GM18511 (cell line): ENCODE measurements around the gene NUTM2F.
"Not testable (repeated sequence)": the region's sequence is repeated elsewhere in the genome, so short reads cannot be mapped to it uniquely, and the experiment has no call there.

Experiments used
- ATAC-seq: cut with Tn5 transposase; IDR thresholded peaks from one replicate; pipeline ENCODE4 v1.9.1; 2021; ENCODE audit warnings: mild to moderate bottlenecking, moderate library complexity; ENCODE audit not compliant: unreplicated experiment

Gene NUTM2F

DNA sequence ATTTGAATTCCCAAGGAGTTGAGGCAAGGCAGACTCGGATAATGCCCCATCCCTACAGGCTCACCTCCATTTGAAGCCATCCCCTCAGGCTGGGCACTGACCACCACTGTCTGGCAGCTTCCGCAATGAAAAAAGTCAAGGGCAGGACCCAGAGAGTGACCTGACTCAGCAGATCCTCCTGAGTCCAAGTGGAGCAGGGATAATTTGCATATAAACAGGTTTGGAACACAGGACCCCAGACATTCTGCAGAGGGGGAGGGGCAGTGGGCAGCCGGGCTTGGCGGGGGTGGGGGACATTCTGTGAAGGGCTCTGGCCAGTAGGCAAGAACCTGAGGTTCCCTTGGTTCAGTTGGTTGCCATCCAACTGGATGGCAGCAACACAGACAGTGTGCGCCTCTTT, at the start of gene NUTM2F:
Gene NUTM2F (minus strand): TSS at position 101 of the 400 bp plus-strand sequence. CDS start 21 bp downstream, at position 80.
- not testable (repeated sequence) for ATAC-seq

DNA sequence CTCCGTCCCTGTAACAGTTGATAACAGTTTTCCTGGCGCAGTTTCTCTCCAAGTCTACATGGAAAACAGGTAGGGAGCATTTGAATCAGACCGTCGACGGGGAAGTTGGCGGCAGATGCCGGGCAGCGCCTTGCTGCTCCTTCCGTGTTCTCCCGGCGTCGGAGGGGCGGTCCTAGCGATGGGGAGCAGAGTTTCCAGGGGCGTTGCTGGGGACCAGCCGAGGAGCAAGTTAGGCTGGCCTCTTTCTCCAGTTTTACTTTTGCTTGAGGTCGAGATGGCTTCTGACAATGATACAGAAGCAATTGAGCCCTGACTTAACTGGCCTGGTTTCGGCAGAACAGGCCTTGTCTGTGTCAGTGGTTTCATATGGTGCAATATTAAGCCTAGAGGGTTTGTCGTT, 46.8 kb upstream of the NUTM2F start:
- ATAC-seq = peak; percentile 70

DNA sequence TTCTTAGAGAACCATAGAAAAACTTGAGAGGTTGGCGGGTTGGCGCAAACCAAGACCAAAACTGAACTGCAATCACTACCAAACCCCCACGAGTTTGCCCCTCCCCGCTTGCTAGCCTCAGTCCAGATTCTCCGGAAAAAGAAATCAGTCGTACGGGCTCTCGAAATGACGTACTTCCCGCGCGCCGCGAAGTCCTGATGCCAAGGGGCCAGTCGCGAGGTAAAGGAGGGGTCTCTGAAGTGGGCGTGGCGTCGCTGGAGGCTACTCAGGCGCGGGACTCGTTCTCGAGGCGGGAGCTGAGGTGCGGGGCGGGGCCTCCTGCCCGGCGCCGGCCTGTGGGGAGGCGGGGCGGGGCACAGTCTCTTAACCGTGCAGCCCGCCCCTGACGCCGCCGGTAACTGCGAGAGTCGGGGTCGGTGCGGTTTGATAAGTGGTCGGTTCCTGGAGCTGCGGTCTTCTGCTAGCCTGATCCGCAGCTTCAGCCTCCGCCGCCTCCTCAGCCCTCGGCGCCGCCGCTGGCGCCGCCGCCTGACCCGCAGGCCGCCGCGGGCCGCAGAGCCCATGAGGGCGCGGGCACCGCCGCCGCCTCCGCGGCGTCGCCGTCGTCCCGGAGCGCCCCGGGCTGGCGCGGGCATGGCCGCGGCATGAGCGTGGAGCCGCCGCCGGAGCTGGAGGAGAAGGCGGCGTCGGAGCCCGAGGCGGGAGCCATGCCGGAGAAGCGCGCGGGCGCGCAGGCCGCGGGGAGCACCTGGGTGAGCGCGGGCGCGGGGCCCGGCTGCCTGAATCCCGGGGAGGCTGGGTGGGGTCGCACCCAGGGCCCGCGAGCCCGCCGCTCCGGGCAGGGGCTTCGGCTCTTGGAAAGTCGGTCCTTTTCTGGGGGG, 46.0 kb upstream of the NUTM2F start:
- ATAC-seq = peak; percentile 89

DNA sequence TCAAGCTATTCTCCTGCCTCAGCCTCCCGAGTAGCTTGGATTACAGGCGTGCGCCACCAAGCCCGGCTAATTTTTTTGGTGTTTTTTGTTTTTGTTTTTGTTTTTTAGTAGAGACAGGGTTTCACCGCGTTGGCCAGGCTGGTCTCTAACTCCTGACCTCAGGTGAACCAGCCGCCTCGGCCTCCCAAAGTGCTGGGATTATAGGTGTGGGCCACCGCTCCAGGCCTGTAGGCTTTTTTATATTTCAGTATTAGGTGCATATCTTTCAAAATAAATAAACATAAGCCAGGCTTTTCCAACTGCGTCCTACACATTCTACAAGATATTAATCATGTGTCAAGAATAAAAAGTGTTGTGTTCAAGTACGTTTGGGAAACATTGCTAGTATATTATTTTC, 45.3 kb upstream of the NUTM2F start:
- ATAC-seq = not testable (repeated sequence)

DNA sequence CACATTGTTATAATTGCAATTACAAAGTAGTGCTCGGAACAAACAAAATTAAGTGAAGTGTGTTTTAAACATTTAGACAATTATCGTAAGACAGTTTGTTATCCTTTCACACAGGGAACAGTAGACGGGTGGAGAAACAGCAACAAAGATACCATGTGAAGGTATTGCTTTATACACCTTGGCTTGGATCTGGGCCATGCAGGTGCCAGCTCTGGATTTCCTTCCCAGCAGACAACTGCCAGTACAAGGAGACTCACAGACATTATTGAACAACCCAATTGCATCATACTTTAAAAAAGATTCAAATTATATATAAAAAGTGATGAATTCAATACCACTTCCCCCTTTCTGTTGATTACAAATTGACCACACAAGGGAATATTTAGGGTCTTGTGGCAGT, 41.8 kb upstream of the NUTM2F start:
- ATAC-seq = not testable (repeated sequence)

DNA sequence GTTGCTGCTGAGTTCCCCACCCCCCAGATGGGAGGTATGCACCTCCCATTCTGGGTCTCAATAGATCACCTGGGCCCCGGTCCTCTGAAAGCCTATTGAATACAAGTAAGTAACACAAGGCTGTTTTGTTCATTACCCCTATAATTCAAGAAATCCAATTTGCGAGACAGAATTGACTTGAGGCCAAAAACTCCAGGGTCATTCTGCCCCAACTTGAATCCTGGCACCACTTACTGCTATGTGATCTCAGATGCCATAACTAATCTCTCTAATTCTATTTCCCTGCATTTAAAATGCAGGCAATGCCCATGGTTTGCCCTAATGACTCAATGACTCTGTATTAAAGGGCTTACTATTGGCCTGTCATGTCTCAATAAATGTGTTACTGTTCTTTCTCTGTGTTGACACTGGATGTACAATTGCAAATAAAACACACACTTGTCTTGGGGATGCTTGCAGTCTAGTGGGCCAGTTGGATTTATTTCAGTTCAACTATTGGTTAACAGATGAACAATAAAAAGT, 35.7 kb upstream of the NUTM2F start:
- ATAC-seq = not testable (repeated sequence)

GRCh38 chr9:94357158-94357557, 28.7 kb upstream of the NUTM2F start:
- ATAC-seq = not testable (repeated sequence)

- not testable (repeated sequence) for ATAC-seq
Measured at GRCh38 chr9:94351901-94352723, 23.7 kb upstream of the NUTM2F start.

DNA sequence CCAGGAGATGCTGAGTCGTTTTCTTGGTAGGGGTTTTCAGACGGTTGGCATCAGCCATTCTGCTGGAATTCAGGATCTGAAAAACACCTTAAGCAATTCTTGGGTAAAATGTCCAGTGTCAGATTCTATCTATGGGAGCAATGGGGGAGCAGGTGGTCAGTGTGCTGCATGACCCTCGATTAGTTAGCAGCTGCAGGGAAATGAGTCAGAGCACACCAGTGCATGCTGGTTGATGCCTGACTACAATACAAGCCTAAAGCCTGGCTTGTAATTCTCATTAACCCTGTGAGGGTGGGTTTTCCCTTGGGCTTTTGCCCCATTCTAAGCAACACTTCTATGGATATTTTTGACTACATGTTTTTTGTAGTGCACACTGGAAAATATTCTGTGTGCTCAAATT, 20.3 kb upstream of the NUTM2F start:
- ATAC-seq = not testable (repeated sequence)

GRCh38 chr9:94347451-94347850, 19.0 kb upstream of the NUTM2F start:
- ATAC-seq = not testable (repeated sequence)

- ATAC-seq = not testable (repeated sequence)
Measured at GRCh38 chr9:94341703-94342102, 13.3 kb upstream of the NUTM2F start.

DNA sequence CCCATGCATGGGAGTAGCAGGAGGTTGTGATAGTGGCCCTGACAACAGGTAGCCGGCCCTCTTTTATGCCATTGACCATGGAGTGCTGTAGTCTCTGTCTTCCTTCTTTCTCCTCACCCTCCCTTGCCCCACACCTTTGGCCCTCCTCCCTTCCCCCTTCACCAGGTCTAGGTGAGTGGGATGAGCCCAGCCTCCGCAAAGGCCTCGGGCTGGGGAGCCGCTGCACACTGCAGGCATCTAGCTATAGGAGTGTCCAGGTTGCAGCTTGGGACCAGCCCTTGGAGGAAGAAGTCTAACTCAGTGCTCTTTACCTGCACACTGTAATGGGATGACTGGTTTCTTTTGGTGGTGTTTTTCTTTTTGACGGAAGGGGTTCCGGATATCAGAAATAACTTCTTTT, 12.3 kb upstream of the NUTM2F start:
- not testable (repeated sequence) for ATAC-seq

DNA sequence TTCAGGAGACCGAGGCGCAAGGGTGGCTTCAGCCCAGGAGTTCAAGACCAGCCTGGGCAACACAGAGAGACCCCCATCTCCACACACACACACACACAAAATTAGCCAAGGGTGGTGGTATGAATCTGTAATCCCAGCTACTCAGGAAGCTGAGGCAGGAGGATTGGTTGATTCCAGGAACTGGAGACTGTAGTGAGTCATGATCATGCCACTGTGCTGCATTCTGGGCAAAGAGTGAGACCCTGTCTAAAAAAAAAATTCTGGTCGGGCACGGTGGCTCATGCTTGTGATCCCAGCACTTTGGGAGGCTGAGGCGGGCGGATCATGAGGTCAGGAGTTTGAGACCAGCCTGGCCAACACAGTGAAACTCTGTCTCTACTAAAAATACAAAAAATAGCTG, 11.2 kb upstream of the NUTM2F start:
- not testable (repeated sequence) for ATAC-seq

- not testable (repeated sequence) for ATAC-seq
Measured at GRCh38 chr9:94338723-94339122, 10.3 kb upstream of the NUTM2F start.

DNA sequence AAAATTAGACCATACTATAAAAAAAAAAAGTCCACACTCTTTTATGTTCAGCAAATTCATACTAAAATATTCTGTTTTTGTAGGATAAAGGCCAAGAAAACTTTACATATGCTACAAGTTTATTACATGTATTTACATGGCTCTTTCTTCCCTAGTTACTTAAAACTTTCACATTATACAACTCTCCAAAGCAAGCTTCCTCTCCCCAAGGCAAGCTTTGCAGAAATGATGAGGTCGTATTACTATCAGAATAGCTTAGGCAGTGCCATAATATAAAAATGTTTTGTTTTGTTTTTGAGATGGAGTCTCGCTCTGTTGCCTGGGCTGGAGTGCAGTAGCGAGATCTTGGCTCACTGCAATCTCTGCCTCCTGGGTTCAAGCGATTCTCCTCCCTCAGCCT, 8.0 kb upstream of the NUTM2F start:
- ATAC-seq = not testable (repeated sequence)

- not testable (repeated sequence) for ATAC-seq
Measured at GRCh38 chr9:94325583-94325982, 2.9 kb downstream of the NUTM2F start.

GRCh38 chr9:94323153-94323798, 5.2 kb downstream of the NUTM2F start:
- ATAC-seq = not testable (repeated sequence)

DNA sequence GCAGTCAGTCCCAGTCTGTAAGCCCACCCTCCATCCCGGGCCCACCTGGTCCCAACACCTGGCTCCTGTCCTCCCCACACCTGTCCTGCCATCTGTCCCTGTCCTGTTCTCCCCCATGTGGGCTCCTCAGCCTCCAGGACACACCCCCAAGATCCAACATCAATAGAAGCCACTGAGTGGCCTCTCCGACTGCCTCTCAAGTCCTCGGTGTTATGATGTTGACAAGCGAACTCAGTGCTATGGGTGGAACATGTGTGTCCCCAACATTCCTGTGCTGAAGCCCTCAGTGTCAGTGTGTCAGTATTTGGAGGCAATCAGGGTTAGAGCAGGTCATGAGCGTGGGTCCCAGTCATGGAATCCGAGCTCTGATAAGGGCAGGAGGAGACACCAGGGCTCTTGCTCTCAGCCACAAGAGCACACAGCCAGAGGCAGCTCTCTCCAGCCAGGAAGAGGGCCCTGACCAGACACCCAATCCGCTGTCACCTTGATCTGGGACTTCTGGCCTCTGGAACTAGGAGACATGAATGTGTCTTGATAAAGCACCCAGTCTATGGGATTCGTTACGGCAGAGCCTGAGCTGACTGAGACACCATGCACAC, 6.0 kb downstream of the NUTM2F start:
- not testable (repeated sequence) for ATAC-seq

DNA sequence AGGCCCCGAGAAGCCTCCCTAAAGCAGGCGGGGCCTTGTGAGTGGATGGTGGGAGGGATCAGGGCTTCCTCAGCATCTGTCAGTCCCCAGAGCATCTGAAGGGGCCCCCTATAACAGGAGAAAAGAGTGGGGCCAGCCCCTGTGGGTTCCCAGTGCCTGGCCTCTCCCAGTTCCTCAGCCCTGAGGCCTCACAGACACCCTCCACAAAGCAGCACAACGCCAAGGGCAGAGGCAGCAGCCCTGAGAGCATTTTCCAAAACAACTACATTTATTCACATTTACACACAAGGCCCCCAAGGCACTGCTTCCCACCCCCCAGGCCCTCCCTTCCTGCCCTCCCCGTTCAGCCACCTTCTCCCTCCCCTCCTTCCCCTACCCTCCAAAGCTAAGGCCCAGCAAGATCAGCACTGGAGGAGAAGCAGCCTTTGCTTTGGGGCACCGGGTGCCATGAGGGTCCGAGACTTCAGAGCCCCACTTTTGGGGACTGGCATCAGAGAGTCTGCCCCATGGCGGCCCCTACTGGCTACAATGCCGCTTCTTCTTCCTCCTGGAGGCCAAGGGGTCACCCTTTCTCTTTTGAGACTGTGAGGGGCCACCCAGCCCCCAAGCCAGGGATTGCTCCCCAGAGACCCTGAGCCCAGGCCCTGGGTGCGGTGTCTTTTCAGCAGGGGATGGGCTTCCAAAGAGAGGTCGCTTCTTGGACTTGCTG, 10.3 kb downstream of the NUTM2F start:
- not testable (repeated sequence) for ATAC-seq

- ATAC-seq = peak; percentile 86
Measured at GRCh38 chr9:94316236-94316635, 12.2 kb downstream of the NUTM2F start.
